ENCODE results near the gene PES1.
"Not testable (repeated sequence)": the region's sequence is repeated elsewhere in the genome, so short reads cannot be mapped to it uniquely, and the experiment has no call there.

The PES1 gene

GRCh38 chr22:30573594-30574094, 18.1 kb downstream of the PES1 start:
- Histone ChIP-seq H3K4me1 (ENCODE audit: insufficient read depth, low read length) (no peaks in the 10 kb centered on the region; the same call in 1 of the 2 replicates), H3K27me3 (ENCODE audit: insufficient read depth, low read length) (no peaks in the 10 kb centered on the region), H3K9me3 (ENCODE audit: insufficient read depth, low read depth, low read length) (no peaks in the 10 kb centered on the region), H3K36me3 (ENCODE audit: insufficient read depth, low read length) (peaks cover 32% of the 10 kb centered on the region), H3K4me3 (ENCODE audit: low read length) (peak overlapping the region; percentile 67), H3K9ac (ENCODE audit: low read depth, low read length) (peak overlapping the region; percentile 67; the same call in 1 of the 2 replicates), H3K27ac (ENCODE audit: low read depth, low read length) (no peak overlapping the region)
- WGBS = 65% methylated on average over 7 of the region's 7 CpGs

DNA sequence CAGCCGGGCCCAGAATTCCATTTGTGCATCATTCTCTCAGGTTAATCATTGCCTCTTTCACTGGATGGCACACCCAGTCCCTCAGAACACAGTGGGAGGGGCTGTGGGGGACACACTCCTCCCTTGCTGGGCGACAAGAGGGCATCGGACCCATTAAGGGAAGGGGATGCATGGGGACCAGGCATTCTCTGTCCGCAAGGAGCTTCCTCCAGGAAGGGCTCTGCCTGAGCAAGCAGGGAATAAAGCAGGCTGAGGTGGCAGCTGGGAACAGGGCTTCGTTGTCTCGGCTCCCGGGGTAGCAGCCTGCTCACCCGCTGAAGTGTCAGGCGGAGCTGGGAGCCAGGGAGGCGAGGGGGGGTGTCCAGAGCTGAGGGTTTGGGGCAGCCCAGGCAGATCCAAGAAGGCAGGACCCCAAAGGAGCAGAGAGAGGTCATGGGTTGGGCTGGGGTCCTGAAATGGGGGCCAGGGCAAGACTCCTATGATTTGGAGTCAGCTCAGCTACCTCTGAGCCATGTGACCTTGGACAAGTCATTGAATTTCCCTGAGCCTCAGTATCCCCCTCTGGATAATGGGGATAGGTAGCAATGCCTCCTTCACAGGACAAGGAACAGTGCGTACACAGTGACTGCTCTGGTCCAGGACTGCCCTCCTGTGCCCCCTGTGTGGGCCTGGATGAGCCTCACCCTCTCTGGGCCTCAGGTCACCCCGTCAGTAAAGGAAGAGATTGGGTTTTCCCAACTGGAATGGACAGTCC, 18.7 kb downstream of the PES1 start:
- no peak overlapping the region for H3K9ac ChIP-seq (ENCODE audit: low read depth, low read length)
- H3K27me3 ChIP-seq (ENCODE audit: insufficient read depth, low read length) = no peaks in the 10 kb centered on the region
- no peaks in the 10 kb centered on the region for H3K9me3 ChIP-seq (ENCODE audit: insufficient read depth, low read depth, low read length)
- H3K27ac ChIP-seq (ENCODE audit: low read depth, low read length) = no peak overlapping the region
- no peak overlapping the region for H3K4me3 ChIP-seq (ENCODE audit: low read length)
- 80% methylated on average over 12 of the region's 12 CpGs for WGBS
- H3K36me3 ChIP-seq (ENCODE audit: insufficient read depth, low read length) = peaks cover 26% of the 10 kb centered on the region
- no peaks in the 10 kb centered on the region; the same call in 1 of the 2 replicates for H3K4me1 ChIP-seq (ENCODE audit: insufficient read depth, low read length)

GRCh38 chr22:30572210-30572609, 19.5 kb downstream of the PES1 start:
- WGBS = 91% methylated on average over 5 of the region's 6 CpGs
- H3K27ac ChIP-seq (ENCODE audit: low read depth, low read length) = no peak overlapping the region

GRCh38 chr22:30569674-30570202, 22.0 kb downstream of the PES1 start:
- peaks cover 2% of the 10 kb centered on the region; the same call in 1 of the 2 replicates for H3K4me1 ChIP-seq (ENCODE audit: insufficient read depth, low read length)
- H3K9me3 ChIP-seq (ENCODE audit: insufficient read depth, low read depth, low read length) = no peaks in the 10 kb centered on the region
- H3K4me3 ChIP-seq (ENCODE audit: low read length) = no peak overlapping the region
- H3K27me3 ChIP-seq (ENCODE audit: insufficient read depth, low read length) = no peaks in the 10 kb centered on the region
- no peaks in the 10 kb centered on the region for H3K36me3 ChIP-seq (ENCODE audit: insufficient read depth, low read length)
- no peak overlapping the region for H3K9ac ChIP-seq (ENCODE audit: low read depth, low read length)
- 94% methylated on average over 10 of the region's 10 CpGs for WGBS
- H3K27ac ChIP-seq (ENCODE audit: low read depth, low read length) = no peak overlapping the region

More at GRCh38 chr22:30572210-30572609, 19.5 kb downstream of the PES1 start:
- Histone ChIP-seq H3K27me3 (ENCODE audit: insufficient read depth, low read length) (no peaks in the 10 kb centered on the region), H3K4me3 (ENCODE audit: low read length) (no peak overlapping the region), H3K9me3 (ENCODE audit: insufficient read depth, low read depth, low read length) (no peaks in the 10 kb centered on the region), H3K36me3 (ENCODE audit: insufficient read depth, low read length) (peaks cover 18% of the 10 kb centered on the region), H3K9ac (ENCODE audit: low read depth, low read length) (no peak overlapping the region), H3K4me1 (ENCODE audit: insufficient read depth, low read length) (no peaks in the 10 kb centered on the region; the same call in 1 of the 2 replicates)

- WGBS = 78% methylated on average over 10 of the region's 10 CpGs
- Histone ChIP-seq H3K27ac (ENCODE audit: low read depth, low read length) (no peak overlapping the region), H3K27me3 (ENCODE audit: insufficient read depth, low read length) (no peaks in the 10 kb centered on the region), H3K9me3 (ENCODE audit: insufficient read depth, low read depth, low read length) (no peaks in the 10 kb centered on the region), H3K4me3 (ENCODE audit: low read length) (no peak overlapping the region), H3K9ac (ENCODE audit: low read depth, low read length) (no peak overlapping the region), H3K36me3 (ENCODE audit: insufficient read depth, low read length) (no peaks in the 10 kb centered on the region), H3K4me1 (ENCODE audit: insufficient read depth, low read length) (peaks cover 5% of the 10 kb centered on the region; the same call in 1 of the 2 replicates)
These were observed 23.4 kb downstream of the PES1 start for GRCh38 chr22:30568137-30568805.

- not testable (repeated sequence) for H3K9ac ChIP-seq (ENCODE audit: low read depth, low read length); H3K27me3 ChIP-seq (ENCODE audit: insufficient read depth, low read length); H3K36me3 ChIP-seq (ENCODE audit: insufficient read depth, low read length); H3K27ac ChIP-seq (ENCODE audit: low read depth, low read length); H3K9me3 ChIP-seq (ENCODE audit: insufficient read depth, low read depth, low read length); H3K4me1 ChIP-seq (ENCODE audit: insufficient read depth, low read length); H3K4me3 ChIP-seq (ENCODE audit: low read length)
- 92% methylated on average over 6 of the region's 6 CpGs for WGBS
These were observed 24.4 kb downstream of the PES1 start for GRCh38 chr22:30567277-30567676.

- Histone ChIP-seq H3K27me3 (ENCODE audit: insufficient read depth, low read length) (no peaks in the 10 kb centered on the region), H3K9me3 (ENCODE audit: insufficient read depth, low read depth, low read length) (no peaks in the 10 kb centered on the region), H3K36me3 (ENCODE audit: insufficient read depth, low read length) (no peaks in the 10 kb centered on the region), H3K9ac (ENCODE audit: low read depth, low read length) (no peak overlapping the region), H3K4me1 (ENCODE audit: insufficient read depth, low read length) (peaks cover 9% of the 10 kb centered on the region), H3K27ac (ENCODE audit: low read depth, low read length) (no peak overlapping the region), H3K4me3 (ENCODE audit: low read length) (no peak overlapping the region)
- 84% methylated on average over 7 of the region's 7 CpGs for WGBS
These were observed 25.6 kb downstream of the PES1 start for GRCh38 chr22:30566125-30566524.

DNA sequence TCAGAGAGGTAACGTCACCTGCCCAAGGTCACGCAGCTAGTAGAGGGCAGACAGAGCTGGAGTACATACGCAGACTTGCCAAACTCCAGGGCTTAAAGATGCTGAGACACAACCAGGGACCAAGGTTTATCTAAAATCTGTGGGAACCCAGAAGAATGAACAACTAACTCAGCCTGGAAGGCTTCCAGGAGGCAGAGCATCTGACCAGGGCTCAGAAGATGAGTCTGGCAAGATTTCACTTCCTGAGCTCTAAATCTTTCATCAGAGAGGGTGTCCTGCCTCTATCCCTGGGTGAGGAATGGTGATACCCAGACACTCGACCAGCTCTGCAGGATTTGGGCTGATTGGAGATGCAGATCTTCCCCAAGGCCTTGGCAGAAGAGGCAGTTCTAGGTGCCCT, 26.4 kb downstream of the PES1 start:
- WGBS = 90% methylated on average over 4 of the region's 4 CpGs
- no peak overlapping the region for H3K9ac ChIP-seq (ENCODE audit: low read depth, low read length)
- H3K27me3 ChIP-seq (ENCODE audit: insufficient read depth, low read length) = no peaks in the 10 kb centered on the region
- H3K4me1 ChIP-seq (ENCODE audit: insufficient read depth, low read length) = peaks cover 10% of the 10 kb centered on the region
- no peak overlapping the region for H3K4me3 ChIP-seq (ENCODE audit: low read length)
- no peaks in the 10 kb centered on the region for H3K9me3 ChIP-seq (ENCODE audit: insufficient read depth, low read depth, low read length)
- H3K27ac ChIP-seq (ENCODE audit: low read depth, low read length) = no peak overlapping the region
- H3K36me3 ChIP-seq (ENCODE audit: insufficient read depth, low read length) = no peaks in the 10 kb centered on the region

DNA sequence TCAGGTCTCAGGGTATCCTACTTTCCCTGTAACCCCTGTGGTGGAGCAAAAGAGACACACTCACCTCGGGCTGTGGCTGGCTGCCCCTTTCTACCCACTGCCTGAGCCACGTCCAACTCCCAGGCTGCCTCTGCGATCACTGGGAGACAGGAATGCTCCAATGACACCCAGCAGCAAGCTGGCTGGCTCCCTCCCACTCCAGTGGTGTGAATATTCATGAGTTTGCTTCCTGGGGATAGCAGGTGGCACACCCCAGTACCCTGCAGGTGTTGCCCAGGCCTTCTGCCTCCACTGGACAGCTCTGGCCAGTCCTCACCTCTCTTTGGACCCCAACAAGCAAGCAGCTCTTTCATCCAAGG, 27.0 kb downstream of the PES1 start:
- H3K4me1 ChIP-seq (ENCODE audit: insufficient read depth, low read length) = peaks cover 10% of the 10 kb centered on the region
- WGBS = 37% methylated on average over 3 of the region's 3 CpGs
- no peak overlapping the region for H3K27ac ChIP-seq (ENCODE audit: low read depth, low read length)

DNA sequence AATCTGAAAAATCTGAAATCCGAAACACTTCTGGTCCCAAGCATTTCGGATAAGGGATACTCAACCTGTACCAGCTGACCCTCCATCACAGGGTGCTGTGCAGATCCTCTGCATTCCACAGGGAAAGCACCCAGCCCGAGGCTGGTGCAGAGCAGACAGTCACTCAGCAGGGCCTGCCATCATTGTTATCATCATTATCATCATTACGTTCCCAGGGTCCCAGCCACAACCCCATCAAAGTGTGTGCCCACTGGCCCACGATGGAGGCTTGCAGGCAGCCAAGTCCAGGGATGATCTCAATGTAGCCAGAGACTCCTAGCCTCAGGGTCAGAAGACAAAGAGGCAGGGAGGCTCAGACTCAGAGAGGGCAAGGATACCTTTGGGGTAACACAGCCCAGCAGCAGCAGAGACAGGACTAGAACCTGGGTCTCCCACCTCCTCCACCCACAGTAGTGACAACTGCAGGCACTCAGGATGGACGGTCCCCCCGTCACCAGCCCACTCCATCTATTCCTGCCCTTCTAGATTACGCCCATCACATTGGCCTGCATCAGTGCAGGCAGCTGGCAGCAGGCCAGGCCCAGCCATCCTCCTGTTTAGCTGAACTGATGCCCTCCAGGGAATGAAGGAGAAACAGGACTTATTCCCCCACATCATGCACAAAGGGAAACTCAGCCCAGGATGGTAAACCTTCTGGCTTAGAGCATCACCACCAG, 27.5 kb downstream of the PES1 start:
- H3K27ac ChIP-seq (ENCODE audit: low read depth, low read length) = no peak overlapping the region
- H3K9me3 ChIP-seq (ENCODE audit: insufficient read depth, low read depth, low read length) = no peaks in the 10 kb centered on the region
- H3K9ac ChIP-seq (ENCODE audit: low read depth, low read length) = no peak overlapping the region
- H3K27me3 ChIP-seq (ENCODE audit: insufficient read depth, low read length) = no peaks in the 10 kb centered on the region
- H3K4me1 ChIP-seq (ENCODE audit: insufficient read depth, low read length) = peaks cover 10% of the 10 kb centered on the region
- H3K4me3 ChIP-seq (ENCODE audit: low read length) = no peak overlapping the region
- WGBS = 87% methylated on average over 8 of the region's 8 CpGs
- H3K36me3 ChIP-seq (ENCODE audit: insufficient read depth, low read length) = no peaks in the 10 kb centered on the region

More for the DNA sequence above, 27.0 kb downstream of the PES1 start:
- Histone ChIP-seq H3K36me3 (ENCODE audit: insufficient read depth, low read length) (no peaks in the 10 kb centered on the region), H3K9me3 (ENCODE audit: insufficient read depth, low read depth, low read length) (no peaks in the 10 kb centered on the region), H3K4me3 (ENCODE audit: low read length) (no peak overlapping the region), H3K27me3 (ENCODE audit: insufficient read depth, low read length) (no peaks in the 10 kb centered on the region), H3K9ac (ENCODE audit: low read depth, low read length) (no peak overlapping the region)

GRCh38 chr22:30562366-30562765, 29.3 kb downstream of the PES1 start:
- H3K27me3 ChIP-seq (ENCODE audit: insufficient read depth, low read length) = no peaks in the 10 kb centered on the region
- H3K9me3 ChIP-seq (ENCODE audit: insufficient read depth, low read depth, low read length) = no peaks in the 10 kb centered on the region
- no peak overlapping the region for H3K9ac ChIP-seq (ENCODE audit: low read depth, low read length)
- H3K4me1 ChIP-seq (ENCODE audit: insufficient read depth, low read length) = peaks cover 10% of the 10 kb centered on the region
- no peaks in the 10 kb centered on the region for H3K36me3 ChIP-seq (ENCODE audit: insufficient read depth, low read length)
- no peak overlapping the region for H3K27ac ChIP-seq (ENCODE audit: low read depth, low read length)
- no peak overlapping the region for H3K4me3 ChIP-seq (ENCODE audit: low read length)
- 89% methylated on average over 6 of the region's 6 CpGs for WGBS

Measured in HUES64 (cell line).